Ovary (tissue), 3 donors: ENCODE data around the gene MTERF4.

ENCODE experiments used
- CTCF ChIP-seq, 3 donors: fragments of 450-650 bp in 2 of 3; fragments of 200-600 bp in 1 of 3; IDR thresholded peaks; one replicate each; pipeline versions ENCODE4 v1.5.1 to v1.8.0; 2016 to 2022; ENCODE audit warnings: antibody characterized with exemption in 3 of 3, mild to moderate bottlenecking in 1 of 3
- POLR2A ChIP-seq: fragments of 450-650 bp; IDR thresholded peaks from one replicate; pipeline ENCODE4 v1.6.1; 2017; ENCODE audit warnings: antibody characterized with exemption, mild to moderate bottlenecking, moderate library complexity
- donor health status: DM: no; HTN: no; CAD: no.

DNA sequence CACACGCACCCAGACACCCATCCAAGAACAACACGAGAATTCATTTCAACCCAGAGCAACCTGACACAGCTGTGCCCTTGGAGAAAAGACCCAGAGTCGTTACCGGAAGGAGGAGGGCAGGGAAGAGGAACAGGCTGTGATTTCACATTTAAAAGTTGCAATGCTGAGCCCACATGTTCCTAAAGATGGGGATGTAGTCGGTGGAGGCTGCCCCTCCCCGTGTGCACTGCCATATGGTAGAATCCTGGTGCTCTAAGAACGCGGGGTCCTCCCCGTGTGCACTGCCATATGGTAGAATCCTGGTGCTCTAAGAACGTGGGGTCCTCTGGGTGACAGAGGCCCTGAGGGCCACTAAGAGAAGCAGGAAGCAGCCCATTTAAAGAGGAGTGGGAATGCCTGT lies 10.9 kb downstream of the MTERF4 start:
- TF ChIP-seq POLR2A (no peak), CTCF (IDR thresholded peaks at IDR 0.05) (no peak)
